Embryonic facial prominence (tissue), 1 donor: ENCODE measurements around the gene CIAPIN1.
"Not testable (repeated sequence)": the region's sequence is repeated elsewhere in the genome, so short reads cannot be mapped to it uniquely, and the experiment has no call there.

Experiments used
- DNase-seq: peaks from one replicate; pipeline ENCODE4 v3.0.0-alpha.2; 2016; ENCODE audit errors: extremely low spot score

CIAPIN1 gene

DNA sequence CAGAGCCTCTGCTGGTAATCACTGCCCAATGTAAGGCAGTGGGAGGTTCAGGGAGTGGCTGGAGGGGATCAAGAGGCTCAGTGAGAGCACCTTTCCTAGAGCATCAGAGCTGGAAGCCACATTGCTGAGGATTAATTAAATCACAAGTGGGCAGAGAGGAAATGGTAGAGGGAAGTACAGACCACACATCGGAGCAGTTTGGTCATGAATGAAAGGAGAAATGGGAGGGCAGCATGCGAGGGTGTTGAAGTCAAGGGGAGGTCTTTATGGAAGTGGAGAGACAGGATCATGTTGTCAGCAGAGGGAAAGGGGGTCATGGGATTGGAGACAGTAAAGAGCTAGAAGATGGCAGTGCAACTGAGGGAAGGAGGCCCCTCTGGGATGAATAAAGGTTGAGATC, 40.3 kb downstream of the CIAPIN1 start:
- DNase-seq, result no peak

DNA sequence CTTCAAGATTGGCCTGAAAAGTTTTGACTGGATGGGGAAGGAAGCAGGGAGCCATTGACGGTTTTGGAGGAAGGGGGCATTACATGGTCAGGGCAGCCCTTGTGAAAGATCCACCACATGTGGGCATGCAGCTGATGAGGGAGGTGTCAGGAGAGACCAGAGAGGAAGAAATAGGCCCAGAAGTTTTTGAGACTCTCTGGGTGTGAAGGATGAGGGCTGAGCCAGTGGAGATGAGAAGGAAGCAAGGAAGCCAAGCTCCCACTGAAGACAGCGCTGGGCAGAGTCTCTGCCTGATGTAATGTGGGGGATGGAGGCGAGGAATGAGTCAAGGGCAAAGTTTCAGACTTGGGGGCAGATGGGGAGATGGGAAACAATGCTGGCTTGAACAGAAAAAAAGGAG, 42.1 kb downstream of the CIAPIN1 start:
- DNase-seq, result no peak

DNA sequence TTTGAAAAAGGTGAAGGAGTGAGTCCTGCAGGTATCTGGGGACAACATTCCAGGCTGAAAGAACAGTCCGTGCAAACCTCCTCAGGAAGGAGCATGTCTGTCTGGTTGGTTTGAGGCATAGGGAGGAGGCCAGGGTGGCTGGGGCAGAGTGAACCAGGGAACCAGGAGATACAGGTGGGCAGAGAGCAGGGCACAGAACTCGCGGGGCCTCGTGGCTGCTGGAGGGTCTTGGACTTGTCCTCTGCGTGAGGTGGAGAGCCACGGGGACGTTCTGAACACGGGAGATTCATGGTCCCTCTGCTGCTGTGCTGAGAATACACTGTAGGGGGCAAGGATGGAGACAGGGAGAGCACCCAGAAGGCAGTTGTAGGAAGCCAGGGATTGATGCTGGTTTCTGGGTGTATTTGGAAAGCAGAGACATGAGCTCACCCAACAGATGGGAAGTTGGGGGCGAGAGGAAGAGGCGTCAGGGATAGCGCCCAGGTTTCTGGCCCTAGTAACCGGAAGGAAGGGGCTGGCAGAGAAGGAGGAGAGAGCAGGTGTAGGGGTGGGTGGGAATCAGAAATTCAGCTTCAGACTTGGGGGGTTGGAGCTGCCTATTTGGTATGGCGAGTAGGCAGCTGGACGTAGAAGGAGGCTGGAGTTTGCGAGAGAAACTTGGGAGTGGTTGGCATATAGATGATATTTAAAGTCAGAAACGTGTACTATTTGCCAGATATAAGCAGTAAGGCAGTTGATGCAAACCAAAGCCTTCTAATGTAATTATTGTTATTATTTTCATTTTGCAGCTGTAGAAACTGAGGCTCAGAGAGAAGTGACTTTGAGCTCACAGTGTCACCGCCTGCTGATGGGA, 43.0 kb downstream of the CIAPIN1 start, which contains the start of gene CCL17:
TSS of gene CCL17 (plus strand) at position 803 of the 853 bp plus-strand sequence. CDS start 9,166 bp downstream, outside the sequence.
- DNase-seq, result no peak

- no peak for DNase-seq
Measured at GRCh38 chr16:57401943-57402640, 45.1 kb downstream of the CIAPIN1 start.

- not testable (repeated sequence) for DNase-seq
Measured at GRCh38 chr16:57397493-57397892, 49.7 kb downstream of the CIAPIN1 start.

GRCh38 chr16:57396786-57397185, 50.4 kb downstream of the CIAPIN1 start:
- DNase-seq, result no peak

DNA sequence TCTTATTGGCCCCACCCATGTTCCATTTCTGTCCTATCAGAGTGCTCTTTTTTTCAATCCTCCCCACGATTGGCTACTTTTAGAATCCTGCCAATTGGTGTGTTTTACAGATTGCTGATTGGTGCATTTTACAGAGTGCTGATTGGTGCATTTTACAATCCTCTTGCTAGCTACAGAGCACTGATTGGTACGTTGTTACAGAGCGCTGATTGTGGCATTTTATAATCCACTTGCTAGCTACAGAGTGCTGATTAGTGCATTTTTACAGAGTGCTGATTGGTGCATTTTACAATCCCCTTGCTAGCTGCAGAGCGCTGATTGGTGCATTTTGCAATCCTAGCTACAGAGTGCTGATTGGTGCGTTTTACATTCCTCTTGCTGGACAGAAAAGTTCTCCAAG, 52.2 kb downstream of the CIAPIN1 start:
- no peak for DNase-seq

- no peak for DNase-seq
Measured at GRCh38 chr16:57394444-57394843, 52.7 kb downstream of the CIAPIN1 start.

DNA sequence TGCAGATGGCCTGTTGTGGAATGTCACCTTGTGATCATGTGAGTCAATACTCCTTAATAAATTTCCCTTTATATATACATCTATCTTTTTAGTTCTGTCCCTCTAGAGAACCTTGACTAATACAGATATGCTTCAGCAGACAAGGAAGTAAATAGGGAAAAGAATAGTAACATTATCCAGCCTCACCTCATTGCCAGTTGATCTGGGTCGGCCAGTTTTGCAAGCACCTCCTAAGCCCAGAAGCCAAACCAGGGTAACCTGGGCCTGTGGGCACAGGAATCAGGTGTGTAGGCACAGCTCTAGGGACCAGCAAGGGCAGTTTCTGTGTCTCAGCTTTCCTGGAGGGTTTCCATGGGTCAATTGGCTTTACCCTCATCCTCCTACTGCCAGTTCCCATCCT, 54.5 kb downstream of the CIAPIN1 start:
- no peak for DNase-seq

- DNase-seq, result no peak
Measured at GRCh38 chr16:57391708-57392107, 55.5 kb downstream of the CIAPIN1 start.

GRCh38 chr16:57391300-57391699, 55.9 kb downstream of the CIAPIN1 start:
- DNase-seq, result no peak

GRCh38 chr16:57390636-57391295, 56.4 kb downstream of the CIAPIN1 start:
- no peak for DNase-seq

DNA sequence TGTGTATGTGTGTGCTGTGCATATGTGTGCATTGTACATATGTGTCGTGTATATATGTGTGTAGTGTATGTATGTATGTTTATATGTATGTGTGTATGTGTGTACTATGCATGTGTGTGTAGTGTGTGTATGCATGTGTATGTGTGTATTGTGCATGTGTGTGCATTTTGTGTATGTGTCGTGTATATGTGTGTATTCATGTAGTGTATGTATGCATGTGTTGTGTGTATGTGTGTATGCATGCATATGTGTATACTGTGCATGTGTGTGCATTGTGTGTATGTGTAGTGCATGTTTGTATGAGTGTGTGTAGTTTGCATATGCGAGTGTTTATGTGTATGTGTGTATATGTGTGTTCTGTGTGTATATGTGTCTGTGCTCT, 58.1 kb downstream of the CIAPIN1 start:
- DNase-seq, result no peak

- no peak for DNase-seq
Measured at GRCh38 chr16:57388359-57389086, 58.7 kb downstream of the CIAPIN1 start.

DNA sequence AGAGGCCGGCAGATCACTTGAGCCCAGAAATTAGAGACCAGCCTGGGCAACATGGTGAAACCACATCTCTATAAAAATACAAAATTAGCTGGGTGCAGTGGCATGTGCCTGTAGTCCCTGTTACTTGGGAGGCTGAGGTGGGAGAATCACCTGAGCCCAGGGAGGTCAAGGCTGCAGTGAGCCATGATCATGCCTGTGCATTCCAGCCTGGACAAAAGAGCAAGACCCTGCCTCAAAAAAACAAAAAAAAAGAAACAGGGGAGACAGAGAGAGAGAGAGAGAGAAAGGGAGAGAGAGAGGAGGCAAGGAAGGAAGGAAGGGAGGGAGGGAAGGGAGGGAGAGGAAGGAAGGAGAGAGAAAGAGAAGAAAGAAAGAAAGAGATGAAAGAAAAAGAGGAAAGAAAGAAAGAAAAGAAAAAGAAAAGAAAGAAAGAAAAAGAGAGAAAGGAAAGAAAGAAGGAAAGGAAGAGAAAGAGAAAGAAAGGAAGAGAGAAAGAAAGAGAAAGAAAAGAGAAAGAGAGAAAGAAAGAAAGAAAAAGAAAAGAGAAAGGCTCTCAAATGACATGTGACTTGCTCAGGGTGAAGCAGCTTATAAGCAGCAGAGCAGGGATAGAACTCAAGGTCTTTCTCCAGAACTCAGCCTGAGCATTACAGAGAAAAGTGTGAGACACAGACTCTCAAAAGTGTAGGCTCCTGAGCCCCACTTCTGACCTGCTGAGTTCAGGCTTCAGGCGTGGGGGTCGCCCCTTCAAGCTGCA, 59.4 kb downstream of the CIAPIN1 start:
- no peak for DNase-seq

GRCh38 chr16:57386381-57386951, 60.7 kb downstream of the CIAPIN1 start:
- DNase-seq, result no peak

- DNase-seq, result no peak
Measured at GRCh38 chr16:57385083-57385482, 62.1 kb downstream of the CIAPIN1 start.

GRCh38 chr16:57384248-57385070, 62.7 kb downstream of the CIAPIN1 start:
- no peak for DNase-seq

DNA sequence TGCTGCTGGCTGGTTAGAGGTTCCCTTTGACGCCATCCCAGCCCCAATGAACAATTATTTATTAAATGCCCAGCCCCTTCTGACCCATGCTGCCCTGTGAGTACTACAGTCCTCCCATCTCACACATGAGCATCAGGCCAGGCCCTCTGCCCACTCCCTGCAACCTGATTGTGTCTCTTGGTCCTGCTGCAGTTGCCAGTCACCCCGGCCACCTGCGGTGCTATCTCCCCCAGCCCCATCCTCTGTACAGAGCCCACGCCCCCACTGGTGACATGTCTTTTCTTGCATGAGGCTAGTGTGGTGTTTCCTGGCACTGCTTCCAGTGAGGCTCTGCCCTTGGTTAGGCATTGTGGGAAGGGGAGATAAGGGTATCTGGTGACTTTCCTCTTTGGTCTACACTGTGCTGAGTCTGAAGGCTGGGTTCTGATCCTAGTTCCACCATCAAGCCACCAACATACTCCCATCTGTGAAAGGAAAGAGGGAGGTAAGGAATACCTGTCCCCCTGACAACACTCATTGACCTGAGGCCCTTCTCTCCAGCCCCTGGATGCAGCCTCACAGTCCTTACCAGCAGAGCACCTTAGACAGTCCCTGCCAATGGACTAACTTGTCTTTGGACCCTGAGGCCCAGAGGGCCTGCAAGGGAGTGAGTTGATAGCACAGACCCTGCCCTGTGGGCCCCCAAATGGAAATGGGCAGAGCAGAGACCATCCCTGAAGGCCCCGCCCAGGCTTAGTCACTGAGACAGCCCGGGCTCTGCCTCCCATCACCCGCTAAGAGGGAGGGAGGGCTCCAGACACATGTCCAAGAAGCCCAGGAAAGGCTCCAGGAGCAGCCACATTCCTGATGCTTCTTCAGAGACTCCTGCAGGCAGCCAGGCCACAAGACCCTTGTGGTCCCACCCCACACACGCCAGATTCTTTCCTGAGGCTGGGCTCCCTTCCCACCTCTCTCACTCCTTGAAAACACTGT, 63.6 kb downstream of the CIAPIN1 start:
- DNase-seq, result no peak
